ENCODE results near the gene SCP2.

- TF ChIP-seq, protein P1, sequence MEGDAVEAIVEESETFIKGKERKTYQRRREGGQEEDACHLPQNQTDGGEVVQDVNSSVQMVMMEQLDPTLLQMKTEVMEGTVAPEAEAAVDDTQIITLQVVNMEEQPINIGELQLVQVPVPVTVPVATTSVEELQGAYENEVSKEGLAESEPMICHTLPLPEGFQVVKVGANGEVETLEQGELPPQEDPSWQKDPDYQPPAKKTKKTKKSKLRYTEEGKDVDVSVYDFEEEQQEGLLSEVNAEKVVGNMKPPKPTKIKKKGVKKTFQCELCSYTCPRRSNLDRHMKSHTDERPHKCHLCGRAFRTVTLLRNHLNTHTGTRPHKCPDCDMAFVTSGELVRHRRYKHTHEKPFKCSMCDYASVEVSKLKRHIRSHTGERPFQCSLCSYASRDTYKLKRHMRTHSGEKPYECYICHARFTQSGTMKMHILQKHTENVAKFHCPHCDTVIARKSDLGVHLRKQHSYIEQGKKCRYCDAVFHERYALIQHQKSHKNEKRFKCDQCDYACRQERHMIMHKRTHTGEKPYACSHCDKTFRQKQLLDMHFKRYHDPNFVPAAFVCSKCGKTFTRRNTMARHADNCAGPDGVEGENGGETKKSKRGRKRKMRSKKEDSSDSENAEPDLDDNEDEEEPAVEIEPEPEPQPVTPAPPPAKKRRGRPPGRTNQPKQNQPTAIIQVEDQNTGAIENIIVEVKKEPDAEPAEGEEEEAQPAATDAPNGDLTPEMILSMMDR (tag by site-specific recombination; IDR thresholded peaks at IDR 0.05), result no peak
- TF ChIP-seq ZSCAN18 (tag by site-specific recombination; IDR thresholded peaks at IDR 0.05) (no peak), ZNF274 (IDR thresholded peaks at IDR 0.05; ENCODE audit: low read length) (no peak), ZNF274 (tag by site-specific recombination; IDR thresholded peaks at IDR 0.05; ENCODE audit: borderline replicate concordance) (no peak), REPIN1 (tag by site-specific recombination; IDR thresholded peaks at IDR 0.05; ENCODE audit: low read depth) (no peak), SALL2 (tag by site-specific recombination; IDR thresholded peaks at IDR 0.05; ENCODE audit: borderline replicate concordance) (0 out of 2 replicates have a peak, but pooled peaks have one; percentile 14), ZBTB21 (tag by site-specific recombination; IDR thresholded peaks at IDR 0.05) (no peak), WT1 (tag by site-specific recombination; IDR thresholded peaks at IDR 0.05) (no peak), ZNF10 (tag by site-specific recombination; IDR thresholded peaks at IDR 0.05) (no peak)
Measured at GRCh38 chr1:53083636-53084588, 156.8 kb downstream of the SCP2 start.
